HEK293 (cell line): ENCODE data around the gene GDPD5.

Experiments used
- CTCF ChIA-PET: fragments of 350-600 bp; formaldehyde crosslinking; extraction: SDS; loops from one replicate; lab custom pipeline; 2021; ENCODE audit warnings: antibody characterized with exemption; lab: Yijun Ruan, JAX
- POLR2A ChIA-PET: fragments of 300-600 bp; formaldehyde crosslinking; extraction: SDS; loops from one replicate; lab custom pipeline; 2020; ENCODE audit warnings: antibody characterized with exemption, inconsistent platforms; lab: Yijun Ruan, JAX
- H3K27ac ChIP-seq: fragments of 200-500 bp; sonication (Bioruptor generic); 2 replicates; pipeline ENCODE4 v1.5.1; 2014; ENCODE audit warnings: low read depth, low read length, control low read depth, inconsistent platforms; ENCODE audit errors: extremely low read depth
- H3K36me3 ChIP-seq, 2 experiments: fragments of 200-500 bp in 1 of 2; sonication (Bioruptor generic) in 1 of 2; 1 replicate in 1 of 2; 2 replicates in 1 of 2; pipeline ENCODE4 v1.5.1; 2014 to 2017; ENCODE audit warnings: inconsistent platforms in 2 of 2, low read length in 2 of 2; ENCODE audit not compliant: control insufficient read depth in 2 of 2, insufficient read depth in 1 of 2
- H3K4me1 ChIP-seq: fragments of 200-500 bp; sonication (Bioruptor generic); 2 replicates; pipeline ENCODE4 v1.5.1; 2014; ENCODE audit warnings: mild to moderate bottlenecking, low read length, inconsistent platforms; ENCODE audit not compliant: control insufficient read depth, insufficient read depth
- H3K4me3 ChIP-seq: 2 replicates; pipeline ENCODE4 v1.5.1; 2011; ENCODE audit warnings: low read depth, mild to moderate bottlenecking, control low read depth, low read length, moderate library complexity
- H3K9me3 ChIP-seq: fragments of 200-500 bp; sonication (Bioruptor generic); 2 replicates; pipeline ENCODE4 v1.5.1; 2014; ENCODE audit warnings: low read depth, low read length, inconsistent platforms; ENCODE audit not compliant: control insufficient read depth, insufficient read depth
- HIC1 ChIP-seq: fragments of 450-650 bp; formaldehyde crosslinking; IDR thresholded peaks from 2 replicates; pipeline ENCODE4 v1.5.1; 2016; ENCODE audit warnings: missing biosample characterization, missing genetic modification characterization
- KLF16 ChIP-seq: fragments of 450-650 bp; formaldehyde crosslinking; IDR thresholded peaks from 2 replicates; pipeline ENCODE4 v1.5.1; 2017; ENCODE audit warnings: missing biosample characterization, missing genetic modification characterization
- KLF9 ChIP-seq: fragments of 450-650 bp; formaldehyde crosslinking; IDR thresholded peaks from 2 replicates; pipeline ENCODE4 v1.5.1; 2016; ENCODE audit warnings: missing biosample characterization, missing genetic modification characterization, low read depth
- PRDM10 ChIP-seq: fragments of 450-650 bp; formaldehyde crosslinking; IDR thresholded peaks from 2 replicates; pipeline ENCODE4 v1.5.1; 2016; ENCODE audit warnings: missing biosample characterization, missing genetic modification characterization
- ZBTB17 ChIP-seq: fragments of 450-650 bp; formaldehyde crosslinking; IDR thresholded peaks from 2 replicates; pipeline ENCODE4 v1.5.1; 2016; ENCODE audit warnings: missing biosample characterization, missing genetic modification characterization
- ZBTB20 ChIP-seq: fragments of 450-650 bp; formaldehyde crosslinking; IDR thresholded peaks from 2 replicates; pipeline ENCODE4 v1.5.1; 2016; ENCODE audit warnings: missing biosample characterization, missing genetic modification characterization
- ZFHX2 ChIP-seq: fragments of 450-650 bp; formaldehyde crosslinking; conservative IDR thresholded peaks from 2 replicates; pipeline ENCODE4 v1.5.1; 2016; ENCODE audit warnings: missing biosample characterization, missing genetic modification characterization
- ZFP41 ChIP-seq: fragments of 450-650 bp; formaldehyde crosslinking; IDR thresholded peaks from 2 replicates; pipeline ENCODE4 v1.5.1; 2016; ENCODE audit warnings: missing biosample characterization, missing genetic modification characterization, borderline replicate concordance
- ZNF112 ChIP-seq: fragments of 450-650 bp; formaldehyde crosslinking; IDR thresholded peaks from 2 replicates; pipeline ENCODE4 v1.5.0; 2017; ENCODE audit warnings: missing biosample characterization, missing genetic modification characterization
- ZNF2 ChIP-seq: fragments of 450-650 bp; formaldehyde crosslinking; IDR thresholded peaks from 2 replicates; pipeline ENCODE4 v1.5.1; 2016; ENCODE audit warnings: missing biosample characterization, missing genetic modification characterization
- ZNF211 ChIP-seq: fragments of 450-650 bp; formaldehyde crosslinking; IDR thresholded peaks from 2 replicates; pipeline ENCODE4 v1.5.1; 2016; ENCODE audit warnings: low read depth, missing biosample characterization, missing genetic modification characterization
- ZNF280D ChIP-seq: fragments of 450-650 bp; formaldehyde crosslinking; IDR thresholded peaks from 2 replicates; pipeline ENCODE4 v1.5.1; 2016; ENCODE audit warnings: missing biosample characterization, missing genetic modification characterization
- ZNF549 ChIP-seq: fragments of 450-650 bp; IDR thresholded peaks from 2 replicates; pipeline ENCODE4 v1.5.1; 2018; ENCODE audit warnings: missing biosample characterization, missing genetic modification characterization, mild to moderate bottlenecking, inconsistent platforms, moderate library complexity
- ZNF555 ChIP-seq: fragments of 450-650 bp; formaldehyde crosslinking; conservative IDR thresholded peaks from 2 replicates; pipeline ENCODE4 v1.5.1; 2017; ENCODE audit warnings: missing biosample characterization, mild to moderate bottlenecking, missing genetic modification characterization, inconsistent platforms
- ZNF621 ChIP-seq: fragments of 450-650 bp; formaldehyde crosslinking; IDR thresholded peaks from 2 replicates; pipeline ENCODE4 v1.5.1; 2017; ENCODE audit warnings: missing biosample characterization, missing genetic modification characterization
- ZNF654 ChIP-seq: fragments of 450-650 bp; formaldehyde crosslinking; IDR thresholded peaks from 2 replicates; pipeline ENCODE4 v1.5.1; 2016; ENCODE audit warnings: low read depth, missing biosample characterization, missing genetic modification characterization
- ZNF830 ChIP-seq: fragments of 450-650 bp; IDR thresholded peaks from 2 replicates; pipeline ENCODE4 v1.5.0; 2018; ENCODE audit warnings: missing biosample characterization, missing genetic modification characterization, low read depth, mild to moderate bottlenecking, moderate library complexity
- ZNF837 ChIP-seq: fragments of 450-650 bp; formaldehyde crosslinking; IDR thresholded peaks from 2 replicates; pipeline ENCODE4 v1.5.1; 2016; ENCODE audit warnings: missing biosample characterization, missing genetic modification characterization
- ZXDB ChIP-seq: fragments of 450-650 bp; formaldehyde crosslinking; IDR thresholded peaks from 2 replicates; pipeline ENCODE4 v1.5.1; 2016; ENCODE audit warnings: missing biosample characterization, missing genetic modification characterization
- TF ChIP-seq, protein P1 (sequence below): fragments of 450-650 bp; formaldehyde crosslinking; IDR thresholded peaks from 2 replicates; pipeline ENCODE4 v1.5.1; 2016; ENCODE audit warnings: missing biosample characterization, missing genetic modification characterization

Gene GDPD5

GRCh38 chr11:75492181-75492820 lies 33.4 kb downstream of the GDPD5 start:
- ChIA-PET CTCF (interaction anchor here (0.9 kb wide), 1 partner anchor 24 kb away, joined by 3 read pairs; no protein-coding TSS in a partner anchor), POLR2A (no interaction called here)
- Histone ChIP-seq H3K9me3 (no peaks in the 10 kb centered on the region), H3K27ac (no peak overlapping the region), H3K4me3 (no peak overlapping the region), H3K36me3 (no peaks in the 10 kb centered on the region), H3K4me1 (no peaks in the 10 kb centered on the region)
- no peak for TF ChIP-seq KLF16 (tag by site-specific recombination)
- no peak for TF ChIP-seq ZBTB20
- TF ChIP-seq ZXDB = no peak
- no peak for TF ChIP-seq ZNF549
- no peak for TF ChIP-seq ZFP41
- no peak for TF ChIP-seq ZNF555
- TF ChIP-seq ZNF837 (tag by site-specific recombination) = no peak
- no peak for TF ChIP-seq ZNF2 (tag by site-specific recombination)
- no peak for TF ChIP-seq ZNF830 (tag by site-specific recombination)
- no peak for TF ChIP-seq ZNF280D (tag by site-specific recombination)
- no peak for TF ChIP-seq HIC1 (tag by site-specific recombination)
- TF ChIP-seq, protein P1, sequence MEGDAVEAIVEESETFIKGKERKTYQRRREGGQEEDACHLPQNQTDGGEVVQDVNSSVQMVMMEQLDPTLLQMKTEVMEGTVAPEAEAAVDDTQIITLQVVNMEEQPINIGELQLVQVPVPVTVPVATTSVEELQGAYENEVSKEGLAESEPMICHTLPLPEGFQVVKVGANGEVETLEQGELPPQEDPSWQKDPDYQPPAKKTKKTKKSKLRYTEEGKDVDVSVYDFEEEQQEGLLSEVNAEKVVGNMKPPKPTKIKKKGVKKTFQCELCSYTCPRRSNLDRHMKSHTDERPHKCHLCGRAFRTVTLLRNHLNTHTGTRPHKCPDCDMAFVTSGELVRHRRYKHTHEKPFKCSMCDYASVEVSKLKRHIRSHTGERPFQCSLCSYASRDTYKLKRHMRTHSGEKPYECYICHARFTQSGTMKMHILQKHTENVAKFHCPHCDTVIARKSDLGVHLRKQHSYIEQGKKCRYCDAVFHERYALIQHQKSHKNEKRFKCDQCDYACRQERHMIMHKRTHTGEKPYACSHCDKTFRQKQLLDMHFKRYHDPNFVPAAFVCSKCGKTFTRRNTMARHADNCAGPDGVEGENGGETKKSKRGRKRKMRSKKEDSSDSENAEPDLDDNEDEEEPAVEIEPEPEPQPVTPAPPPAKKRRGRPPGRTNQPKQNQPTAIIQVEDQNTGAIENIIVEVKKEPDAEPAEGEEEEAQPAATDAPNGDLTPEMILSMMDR (tag by site-specific recombination) = no peak

DNA sequence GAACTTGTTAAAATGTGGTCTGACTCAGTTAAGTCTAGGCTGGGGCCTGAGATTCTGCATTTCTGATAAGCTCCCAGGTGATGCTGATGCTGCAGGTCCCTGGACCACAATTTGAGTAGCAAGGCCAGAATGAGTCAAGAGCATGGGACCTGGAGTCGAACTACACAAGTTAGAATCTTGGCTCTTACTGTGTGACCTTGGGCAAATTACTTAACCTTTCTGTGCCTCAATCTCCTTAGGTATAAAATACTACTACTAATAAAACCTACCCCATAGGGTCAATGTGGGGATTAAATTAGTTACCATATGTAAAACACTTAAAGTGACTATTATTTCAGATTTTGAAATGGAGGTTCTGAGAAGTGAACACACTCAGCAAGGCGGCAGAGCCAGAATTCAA lies 34.3 kb downstream of the GDPD5 start:
- no peaks in the 10 kb centered on the region for H3K4me1 ChIP-seq
- CTCF ChIA-PET = interaction anchor here (1.2 kb wide), 1 partner anchor 41 kb away, joined by 4 read pairs; no protein-coding TSS in a partner anchor
- POLR2A ChIA-PET = interaction anchor here (0.7 kb wide), 1 partner anchor 37 kb away, joined by 3 read pairs; no protein-coding TSS in a partner anchor
- TF ChIP-seq ZNF621 = no peak
- no peak for TF ChIP-seq ZNF211 (tag by site-specific recombination)
- TF ChIP-seq ZFHX2 = no peak
- no peak for TF ChIP-seq HIC1 (tag by site-specific recombination)
- no peak for TF ChIP-seq ZNF112 (tag by site-specific recombination)
- TF ChIP-seq ZNF654 (tag by site-specific recombination) = no peak
- TF ChIP-seq ZBTB17 (tag by site-specific recombination) = no peak
- no peak for TF ChIP-seq KLF9 (tag by site-specific recombination)
- no peak for TF ChIP-seq PRDM10

More for the DNA sequence above, 34.3 kb downstream of the GDPD5 start:
- no peak overlapping the region for H3K4me3 ChIP-seq
- no peak overlapping the region for H3K27ac ChIP-seq
- no peaks in the 10 kb centered on the region for H3K36me3 ChIP-seq
- no peaks in the 10 kb centered on the region for H3K9me3 ChIP-seq
